Breast epithelium (tissue), 3 donors: ENCODE results near the gene CCDC57.

Source experiments
- POLR2A ChIP-seq: fragments of 450-650 bp; IDR thresholded peaks from one replicate; pipeline ENCODE4 v1.6.1; 2016; ENCODE audit warnings: antibody characterized with exemption, mild to moderate bottlenecking, moderate library complexity
- POLR2AphosphoS5 ChIP-seq, 3 donors: sonication (generic); formaldehyde crosslinking; IDR thresholded peaks; one replicate each; pipeline ENCODE4 v1.6.1; 2017; ENCODE audit warnings: antibody characterized with exemption in 3 of 3
- TF ChIP-seq, protein P1 (sequence below), 3 donors: fragments of 450-650 bp; IDR thresholded peaks; one replicate each; pipeline ENCODE4 v1.5.1; 2016 to 2017; ENCODE audit warnings: antibody characterized with exemption in 3 of 3, mild to moderate bottlenecking in 3 of 3, moderate library complexity in 3 of 3

DNA sequence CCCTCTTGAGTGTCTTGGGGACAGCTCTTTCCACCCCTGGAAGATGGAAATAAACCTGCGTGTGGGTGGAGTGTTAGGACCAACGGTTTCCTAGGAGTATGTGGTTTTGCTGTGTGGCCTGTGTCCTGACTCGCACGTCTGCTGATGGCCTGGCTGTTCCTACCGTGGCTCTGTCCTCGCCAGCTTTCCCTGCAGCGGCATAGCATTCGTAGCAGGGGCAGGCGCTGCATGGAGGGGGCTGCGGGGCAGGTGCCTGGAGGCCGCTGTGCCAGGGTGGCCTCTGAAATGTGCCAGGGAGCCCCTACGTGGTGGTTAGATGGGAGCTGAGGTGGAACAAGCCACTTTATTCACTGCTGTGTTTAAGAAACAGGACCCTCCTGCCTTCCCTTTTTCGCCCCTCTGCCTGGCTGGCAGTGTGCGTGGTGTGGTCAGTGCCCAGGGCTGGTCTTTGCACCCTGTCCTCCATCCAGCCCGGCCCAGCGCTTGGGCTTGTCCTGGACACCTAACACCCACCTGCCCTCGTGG, 26.8 kb upstream of the CCDC57 start:
- TF ChIP-seq, protein P1, sequence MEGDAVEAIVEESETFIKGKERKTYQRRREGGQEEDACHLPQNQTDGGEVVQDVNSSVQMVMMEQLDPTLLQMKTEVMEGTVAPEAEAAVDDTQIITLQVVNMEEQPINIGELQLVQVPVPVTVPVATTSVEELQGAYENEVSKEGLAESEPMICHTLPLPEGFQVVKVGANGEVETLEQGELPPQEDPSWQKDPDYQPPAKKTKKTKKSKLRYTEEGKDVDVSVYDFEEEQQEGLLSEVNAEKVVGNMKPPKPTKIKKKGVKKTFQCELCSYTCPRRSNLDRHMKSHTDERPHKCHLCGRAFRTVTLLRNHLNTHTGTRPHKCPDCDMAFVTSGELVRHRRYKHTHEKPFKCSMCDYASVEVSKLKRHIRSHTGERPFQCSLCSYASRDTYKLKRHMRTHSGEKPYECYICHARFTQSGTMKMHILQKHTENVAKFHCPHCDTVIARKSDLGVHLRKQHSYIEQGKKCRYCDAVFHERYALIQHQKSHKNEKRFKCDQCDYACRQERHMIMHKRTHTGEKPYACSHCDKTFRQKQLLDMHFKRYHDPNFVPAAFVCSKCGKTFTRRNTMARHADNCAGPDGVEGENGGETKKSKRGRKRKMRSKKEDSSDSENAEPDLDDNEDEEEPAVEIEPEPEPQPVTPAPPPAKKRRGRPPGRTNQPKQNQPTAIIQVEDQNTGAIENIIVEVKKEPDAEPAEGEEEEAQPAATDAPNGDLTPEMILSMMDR (IDR thresholded peaks at IDR 0.05), result no peak
- TF ChIP-seq POLR2A, result no peak
- TF ChIP-seq POLR2AphosphoS5 (IDR thresholded peaks at IDR 0.05), result no peak
